Hypothalamus (tissue), 51 donors: ENCODE measurements around the gene RPL31.

Source experiments
- DNase-seq, 51 donors: peaks; one replicate each; lab custom pipeline; 2025; lab: John Stamatoyannopoulos, UW

Gene RPL31

DNA sequence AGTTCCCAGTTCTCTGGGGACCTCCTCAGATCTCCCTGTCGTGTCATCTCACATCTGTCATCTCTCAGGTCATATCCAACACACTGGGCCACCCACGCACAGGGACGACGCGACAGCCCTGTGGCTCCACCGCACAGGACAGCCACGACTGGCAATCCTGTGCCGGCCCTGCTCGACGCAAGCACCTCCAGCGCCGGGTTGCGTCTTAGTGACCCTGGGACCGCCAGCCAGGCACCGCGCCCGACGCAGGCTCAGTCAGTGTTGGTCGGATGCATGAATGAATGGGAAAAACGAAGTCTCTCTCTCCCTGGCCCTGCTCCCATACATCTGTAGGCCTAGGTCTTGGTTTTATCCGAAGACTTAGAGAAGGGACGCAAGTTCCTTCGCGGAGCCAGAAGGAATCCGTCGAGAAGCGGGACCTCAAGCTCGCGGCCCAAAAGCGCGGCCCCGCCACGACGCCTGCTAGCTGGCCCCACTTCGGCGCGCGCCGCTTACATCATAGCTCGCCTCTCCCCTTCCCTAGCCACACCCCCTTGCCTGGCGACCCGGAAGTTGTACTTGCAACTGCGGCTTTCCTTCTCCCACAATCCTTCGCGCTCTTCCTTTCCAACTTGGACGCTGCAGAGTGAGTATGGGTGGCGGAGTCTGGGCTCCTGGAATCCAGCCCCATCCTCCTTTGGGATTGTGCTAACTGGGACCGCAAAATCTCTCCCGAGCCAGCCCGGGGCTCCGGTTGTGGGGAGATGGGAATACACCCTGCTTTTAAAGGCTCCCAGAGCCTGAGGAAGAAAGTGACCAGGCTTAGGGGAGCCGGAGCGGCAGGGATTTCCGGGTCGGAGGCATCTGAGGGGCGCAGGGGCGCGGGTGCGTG lies at the start of gene RPL31:
RPL31 (plus strand) TSS at position 599 of the 871 bp plus-strand sequence. CDS start 413 bp downstream, outside the sequence.
- DNase-seq, result peak; percentile 74 to 98 (median 93)

DNA sequence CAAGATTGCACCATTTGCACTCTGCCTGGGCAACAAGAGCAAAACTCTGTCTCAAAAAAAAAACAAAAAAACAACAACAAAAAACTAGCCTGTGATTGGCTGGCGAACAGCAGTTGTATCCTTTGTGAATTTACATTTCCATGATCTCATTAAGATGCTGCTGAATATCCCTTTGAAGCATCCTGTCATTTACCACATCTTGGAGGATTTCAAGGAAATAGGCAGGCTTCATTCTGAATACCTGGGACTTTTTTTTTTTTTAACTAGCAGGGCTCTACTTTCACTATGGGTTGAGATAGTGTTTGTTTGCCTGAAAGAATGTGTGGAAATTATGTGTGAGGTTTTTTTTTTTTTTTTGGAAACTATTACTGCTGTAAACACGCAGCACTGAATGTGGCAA lies 49.6 kb upstream of the RPL31 start:
- no peak for DNase-seq

DNA sequence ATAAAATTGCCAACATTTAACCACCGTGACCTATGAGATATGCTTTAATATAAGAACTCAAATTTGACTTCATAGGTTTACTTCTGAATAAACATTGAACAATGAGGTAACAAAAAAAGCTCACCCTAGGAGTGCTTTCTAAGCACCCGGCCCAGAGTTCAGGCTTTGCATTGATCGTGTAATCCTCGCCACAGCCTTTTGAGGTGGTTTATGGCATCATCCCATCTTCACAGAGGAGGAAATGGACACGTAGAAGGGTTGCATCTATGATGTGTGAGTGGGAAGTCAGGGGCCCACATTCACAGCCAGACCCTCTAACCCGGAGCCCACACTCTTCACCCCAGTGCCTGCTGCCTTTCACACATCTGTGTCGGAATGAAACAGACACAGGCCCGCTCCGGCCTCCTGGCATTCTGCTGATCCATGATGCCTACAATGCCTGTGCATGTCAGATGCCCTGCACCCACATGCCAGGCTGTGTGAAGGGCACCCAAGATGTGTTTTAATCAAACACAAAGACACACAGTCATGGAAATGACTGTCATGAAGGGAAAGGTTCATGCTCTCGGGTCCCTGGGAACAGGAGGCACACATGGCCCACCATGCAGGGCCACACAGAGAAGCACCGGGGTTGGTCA lies 48.6 kb upstream of the RPL31 start:
- DNase-seq, result no peak

DNA sequence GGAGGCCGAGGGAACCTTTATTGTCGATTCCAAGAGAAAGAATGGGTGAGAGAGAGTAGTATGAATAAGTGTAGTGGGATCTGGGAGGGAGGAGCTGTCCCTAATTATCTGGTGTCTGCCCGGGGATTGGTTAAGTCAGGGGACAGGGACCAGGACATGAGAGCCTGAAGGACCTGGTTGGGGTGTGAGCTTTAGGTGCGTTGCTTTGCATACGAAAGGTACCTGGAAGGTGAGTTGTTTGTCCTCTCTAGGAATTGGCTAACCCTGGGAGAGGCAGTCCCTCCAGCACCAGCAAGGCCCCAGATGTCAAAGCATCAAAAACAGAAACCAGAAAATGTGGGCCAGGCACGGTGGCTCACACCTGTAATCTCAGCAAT lies 48.1 kb upstream of the RPL31 start:
- no peak for DNase-seq

GRCh38 chr2:100955226-100955625 lies 46.9 kb upstream of the RPL31 start:
- DNase-seq, result no peak

GRCh38 chr2:100956081-100956480 lies 46.0 kb upstream of the RPL31 start:
- no peak for DNase-seq

- peak in 11 of 51 donors; percentile 3 to 30 (median 8) for DNase-seq
These were observed 44.0 kb upstream of the RPL31 start for GRCh38 chr2:100957996-100958653.

DNA sequence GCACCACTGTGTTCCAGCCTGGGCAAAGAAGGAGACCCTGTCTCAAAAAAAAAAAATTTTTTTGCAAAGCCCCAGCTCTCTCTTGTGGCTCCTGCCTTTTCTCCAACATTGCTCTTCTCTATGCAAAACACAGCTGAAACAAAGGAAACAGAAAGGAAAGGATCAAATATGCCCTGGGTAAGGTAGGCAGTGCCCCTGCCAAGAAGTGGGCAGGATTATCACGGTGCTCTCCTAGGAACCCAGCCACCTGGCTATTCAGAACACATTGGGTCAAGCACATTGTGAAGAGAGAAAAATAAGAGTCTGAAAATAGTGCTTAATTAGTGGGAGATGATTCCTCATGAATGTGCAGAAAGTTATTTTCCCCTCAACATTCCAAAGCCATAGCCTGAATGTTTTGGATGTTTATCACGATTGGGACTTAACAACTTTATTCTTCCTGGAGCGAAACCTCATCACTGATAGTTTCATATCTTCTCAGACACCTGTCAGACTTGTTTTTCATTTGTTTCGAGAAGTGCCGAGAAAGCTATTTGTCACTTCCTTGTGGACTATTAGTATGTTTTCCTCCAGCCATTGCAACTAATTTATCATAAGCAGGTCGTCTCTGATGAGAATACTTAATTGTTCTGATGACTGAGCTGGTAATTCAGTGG lies 42.7 kb upstream of the RPL31 start:
- no peak for DNase-seq

GRCh38 chr2:100960688-100961087 lies 41.4 kb upstream of the RPL31 start:
- no peak for DNase-seq

- DNase-seq, result no peak
These were observed 39.6 kb upstream of the RPL31 start for GRCh38 chr2:100962366-100963025.

DNA sequence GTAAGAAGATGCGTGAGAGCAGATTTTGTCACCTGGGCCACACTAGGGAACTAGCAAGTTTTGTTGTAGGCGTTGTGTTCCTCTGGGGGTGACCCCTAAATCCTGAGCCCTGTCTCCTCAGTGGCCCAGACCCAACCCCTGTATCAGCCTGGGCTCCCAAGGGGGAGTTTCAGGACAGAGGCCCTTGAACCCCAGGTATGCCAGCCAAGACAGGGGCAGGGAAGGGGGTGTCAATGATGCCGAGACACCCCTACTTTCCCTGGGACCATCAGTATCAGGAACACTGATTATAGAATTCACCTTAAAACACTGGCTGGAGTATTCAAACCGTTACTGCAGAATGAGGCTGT lies 39.1 kb upstream of the RPL31 start:
- no peak for DNase-seq

- no peak for DNase-seq
These were observed 37.9 kb upstream of the RPL31 start for GRCh38 chr2:100964222-100964621.

GRCh38 chr2:100964681-100965169 lies 37.4 kb upstream of the RPL31 start:
- no peak for DNase-seq

DNA sequence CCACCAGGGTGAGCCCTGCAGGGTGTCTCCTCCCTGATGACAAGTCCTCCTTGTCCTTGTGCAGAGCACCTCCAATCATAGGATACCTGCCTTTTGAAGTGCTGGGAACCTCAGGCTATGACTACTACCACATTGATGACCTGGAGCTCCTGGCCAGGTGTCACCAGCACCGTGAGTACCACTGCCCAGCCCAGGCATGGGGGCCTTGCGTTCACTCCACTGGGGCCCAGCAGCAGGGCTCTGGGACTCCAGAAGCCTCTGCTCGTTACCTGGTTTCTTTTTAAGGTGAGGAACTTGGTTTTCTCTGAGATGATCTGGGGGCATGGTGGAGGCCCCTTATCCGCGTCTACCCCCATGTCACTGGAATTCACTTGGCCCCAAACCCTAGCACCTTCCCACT lies 36.5 kb upstream of the RPL31 start:
- no peak for DNase-seq

GRCh38 chr2:100967716-100968115 lies 34.4 kb upstream of the RPL31 start:
- DNase-seq, result peak in 6 of 51 donors; percentile 5 to 29 (median 19)

DNA sequence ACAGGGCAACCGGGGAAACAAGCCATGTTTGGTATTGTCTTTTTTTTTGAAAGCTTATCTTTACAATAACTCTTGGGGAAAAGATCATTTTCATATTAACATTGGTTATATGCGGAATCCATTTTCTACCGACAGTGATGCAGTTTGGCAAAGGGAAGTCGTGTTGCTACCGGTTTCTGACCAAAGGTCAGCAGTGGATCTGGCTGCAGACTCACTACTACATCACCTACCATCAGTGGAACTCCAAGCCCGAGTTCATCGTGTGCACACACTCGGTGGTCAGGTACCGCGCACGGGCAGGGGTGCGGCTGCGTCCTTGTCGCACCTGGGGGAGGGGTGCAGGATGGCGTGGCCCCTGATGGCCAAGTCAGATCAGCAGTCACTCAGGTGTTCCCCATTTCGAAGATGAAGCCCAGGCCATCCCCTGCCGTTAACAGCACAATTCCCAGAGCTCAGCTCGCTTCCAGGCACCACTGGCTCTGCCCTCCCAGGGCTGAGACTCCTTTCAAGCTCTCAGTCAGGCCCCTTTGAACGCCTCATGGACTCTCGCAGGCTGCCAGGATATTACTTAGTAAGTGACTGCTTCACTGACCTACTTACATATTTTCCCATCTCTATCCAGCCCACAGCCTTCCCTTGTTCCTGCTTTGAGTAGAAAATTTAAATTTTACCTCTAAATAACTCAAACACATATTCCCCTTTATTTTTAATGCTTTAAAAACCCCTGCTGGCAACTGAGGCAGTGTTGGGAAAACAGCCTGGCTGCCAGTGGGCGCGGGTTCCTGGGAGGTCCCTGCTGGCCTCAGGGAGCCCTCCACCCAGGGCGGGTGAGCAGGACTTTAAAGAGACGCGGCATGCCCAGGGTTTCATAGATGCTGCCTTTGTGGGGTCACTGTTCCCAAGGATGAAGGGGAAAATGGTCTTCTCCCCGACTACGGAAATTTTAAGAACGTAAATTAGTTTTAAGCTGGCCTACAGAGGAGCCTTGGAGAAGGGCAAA lies 33.6 kb upstream of the RPL31 start:
- DNase-seq, result peak in 7 of 51 donors; percentile 6 to 32 (median 15)

DNA sequence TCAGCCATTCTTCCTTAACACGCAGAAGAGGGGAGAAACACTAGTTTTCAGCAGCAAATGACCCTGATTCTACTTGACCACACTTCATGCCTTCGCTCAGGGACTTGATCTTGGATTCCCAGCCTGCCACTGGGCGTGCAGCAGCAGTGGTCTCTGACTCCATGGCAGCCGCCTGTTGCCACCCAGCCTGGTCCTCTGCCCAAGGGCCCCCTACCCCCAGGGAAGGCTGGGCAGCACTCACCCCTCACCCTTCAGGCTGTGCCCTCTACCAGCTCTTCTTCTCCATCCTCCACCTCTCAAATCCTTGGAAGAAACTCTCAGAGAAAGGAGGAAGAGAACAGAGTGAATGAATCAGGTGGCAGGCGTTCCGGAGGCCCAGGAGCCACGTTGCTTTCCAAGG lies 32.1 kb upstream of the RPL31 start:
- DNase-seq, result no peak

DNA sequence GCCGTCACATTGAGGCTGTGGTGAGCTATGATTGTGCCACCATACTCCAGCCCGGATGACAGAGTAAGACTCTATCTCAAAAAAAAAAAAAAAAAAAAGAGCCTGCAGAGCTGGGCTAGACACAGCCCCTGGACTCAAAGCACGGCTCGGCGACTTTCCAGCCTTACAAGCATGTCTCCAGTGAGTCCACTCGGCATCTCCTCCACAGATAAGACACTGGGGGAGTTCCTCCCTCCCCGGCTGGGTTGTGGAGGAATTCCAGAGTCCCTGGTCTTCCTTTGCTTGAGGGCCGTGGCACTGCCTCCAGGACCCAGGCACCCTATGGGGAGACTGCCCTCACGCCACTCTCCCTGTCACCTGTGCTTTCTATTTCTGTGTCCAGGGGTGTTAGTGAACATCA lies 30.9 kb upstream of the RPL31 start:
- DNase-seq, result no peak

GRCh38 chr2:100972452-100972851 lies 29.6 kb upstream of the RPL31 start:
- DNase-seq, result no peak
